Measurements from ENCODE around the gene ZNF791. TPM values are rescaled to one million over a fixed set of nuclear protein-coding genes. Genes with fewer than 3 reads are reported as not detected.

The ZNF791 gene
- total and polyA plus RNA-seq, 2 of the 13 experiments (the other 11 are each of a cell fraction or from before 2014, with no cell fraction given), result 12.8 to 17.4 TPM

GRCh38 chr19:12681074-12681987, 70.6 kb downstream of the ZNF791 start, which contains the start of gene DHPS (continued):
- TF ChIP-seq ZNF143 (CRISPR knock-in tag; IDR thresholded peaks at IDR 0.05) (peak; percentile 60), ZNF773 (CRISPR knock-in tag; IDR thresholded peaks at IDR 0.05; ENCODE audit: borderline replicate concordance) (0 out of 2 replicates have a peak, but pooled peaks have one; percentile 82), SIX1 (CRISPR knock-in tag; IDR thresholded peaks at IDR 0.05; ENCODE audit: borderline replicate concordance) (peak; percentile 8; the same call in 1 of the 2 replicates), HNRNPLL (IDR thresholded peaks at IDR 0.05; ENCODE audit: low read depth, low read length, poor library complexity, severe bottlenecking) (peak; percentile 67), ZFP36L1 (CRISPR knock-in tag; IDR thresholded peaks at IDR 0.05) (peak; percentile 20; the same call in 1 of the 2 replicates), NRL (CRISPR knock-in tag; IDR thresholded peaks at IDR 0.05; ENCODE audit: borderline replicate concordance) (peak; percentile 54; the same call in 1 of the 2 replicates), ONECUT2 (CRISPR knock-in tag; IDR thresholded peaks at IDR 0.05) (no peak), PHF21A (CRISPR knock-in tag; IDR thresholded peaks at IDR 0.05) (peak; percentile 81; the same call in 1 of the 2 replicates), ARHGAP35 (CRISPR knock-in tag; IDR thresholded peaks at IDR 0.05; ENCODE audit: borderline replicate concordance) (peak; percentile 66; the same call in 1 of the 2 replicates), CREB1 (IDR thresholded peaks at IDR 0.05) (no peak; the same call in none of the 2 replicates), CREB1 (CRISPR knock-in tag; IDR thresholded peaks at IDR 0.05) (peak; percentile 68), ZFP91 (CRISPR knock-in tag; IDR thresholded peaks at IDR 0.05; ENCODE audit: borderline replicate concordance) (peak; percentile 91; the same call in 1 of the 2 replicates), RFXAP (CRISPR knock-in tag; IDR thresholded peaks at IDR 0.05; ENCODE audit: borderline replicate concordance) (peak; percentile 62; the same call in 1 of the 2 replicates), DMAP1 (CRISPR knock-in tag; IDR thresholded peaks at IDR 0.05) (peak; percentile 88), ZNF296 (CRISPR knock-in tag; conservative IDR thresholded peaks at IDR 0.05) (0 out of 2 replicates have a peak, but pooled peaks have one; percentile 74), ZNF136 (CRISPR knock-in tag; IDR thresholded peaks at IDR 0.05; ENCODE audit: low read depth) (peak; percentile 84; the same call in 1 of the 2 replicates), ZNF350 (CRISPR knock-in tag; IDR thresholded peaks at IDR 0.05; ENCODE audit: borderline replicate concordance, low read depth) (peak; percentile 93; the same call in 1 of the 2 replicates), GLMP (CRISPR knock-in tag; IDR thresholded peaks at IDR 0.05; ENCODE audit: borderline replicate concordance) (no peak)
- TF ChIP-seq, protein P1, sequence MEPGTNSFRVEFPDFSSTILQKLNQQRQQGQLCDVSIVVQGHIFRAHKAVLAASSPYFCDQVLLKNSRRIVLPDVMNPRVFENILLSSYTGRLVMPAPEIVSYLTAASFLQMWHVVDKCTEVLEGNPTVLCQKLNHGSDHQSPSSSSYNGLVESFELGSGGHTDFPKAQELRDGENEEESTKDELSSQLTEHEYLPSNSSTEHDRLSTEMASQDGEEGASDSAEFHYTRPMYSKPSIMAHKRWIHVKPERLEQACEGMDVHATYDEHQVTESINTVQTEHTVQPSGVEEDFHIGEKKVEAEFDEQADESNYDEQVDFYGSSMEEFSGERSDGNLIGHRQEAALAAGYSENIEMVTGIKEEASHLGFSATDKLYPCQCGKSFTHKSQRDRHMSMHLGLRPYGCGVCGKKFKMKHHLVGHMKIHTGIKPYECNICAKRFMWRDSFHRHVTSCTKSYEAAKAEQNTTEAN (CRISPR knock-in tag; conservative IDR thresholded peaks at IDR 0.05), result 0 out of 2 replicates have a peak, but pooled peaks have one; percentile 51
